Ovary (tissue), 9 donors: ENCODE results near the gene TRIM44. TPM values are rescaled to one million over a fixed set of nuclear protein-coding genes. Genes with fewer than 3 reads are reported as not detected.

Experiments
- DNase-seq, 5 donors: peaks; one replicate each; pipeline ENCODE4 v3.0.0-alpha.2; 2019 to 2020
- H3K27ac ChIP-seq, 2 donors: fragments of 200-600 bp; one replicate each; pipeline versions ENCODE4 v1.5.1 to v1.8.0; 2019 to 2022
- H3K27me3 ChIP-seq: fragments of 200-600 bp; one replicate; pipeline ENCODE4 v1.8.0; 2022
- H3K36me3 ChIP-seq: fragments of 200-600 bp; sonication (generic); one replicate; pipeline ENCODE4 v1.5.1; 2019
- H3K4me1 ChIP-seq: one replicate; pipeline ENCODE4 v1.8.1; 2013; ENCODE audit warnings: mild to moderate bottlenecking, moderate library complexity; ENCODE audit not compliant: insufficient read depth
- H3K4me3 ChIP-seq: fragments of 200-600 bp; sonication (generic); one replicate; pipeline ENCODE4 v1.5.1; 2017
- H3K9me3 ChIP-seq, 2 donors: fragments of 200-600 bp in 1 of 2; sonication (generic) in 1 of 2; one replicate each; pipeline versions ENCODE4 v1.5.1 to v1.8.1; 2013 to 2019; ENCODE audit warnings: mild to moderate bottlenecking in 1 of 2, moderate library complexity in 1 of 2
- CTCF ChIP-seq, 3 donors: fragments of 450-650 bp in 2 of 3; fragments of 200-600 bp in 1 of 3; IDR thresholded peaks; one replicate each; pipeline versions ENCODE4 v1.5.1 to v1.8.0; 2016 to 2022; ENCODE audit warnings: antibody characterized with exemption in 3 of 3, mild to moderate bottlenecking in 1 of 3
- EP300 ChIP-seq: sonication (generic); formaldehyde crosslinking; IDR thresholded peaks from one replicate; pipeline ENCODE4 v1.6.1; 2017; ENCODE audit warnings: antibody characterized with exemption
- POLR2A ChIP-seq: fragments of 450-650 bp; IDR thresholded peaks from one replicate; pipeline ENCODE4 v1.6.1; 2017; ENCODE audit warnings: antibody characterized with exemption, mild to moderate bottlenecking, moderate library complexity
- WGBS, 3 donors: extraction: QIAGEN DNeasy Blood & Tissue Kit in 1 of 3; methylation state at CpG; one replicate each; pipeline versions ENCODE4 v1.1.5 to v1.1.7; 2013 to 2017; 5-methylcytosine and 5-hydroxymethylcytosine counted together
- intact Hi-C, 4 donors: fragments of 100-400 bp; cut with DNase I; formaldehyde crosslinking; loops; one replicate each; pipeline versions ENCODE4 v1.11.0 to v1.15.1; 2022 to 2023
- polyA plus RNA-seq, 2 donors: library from polyadenylated mRNA; stranded (reverse); fragments of 200-250 nt in 1 of 2; fragments of 350-450 nt in 1 of 2; fragmentation: Illumina TruSeq in 1 of 2; extraction: RNeasy Lipid Tissue Mini Kit (QIAGEN cat#74804) in 1 of 2; gene quantifications; one replicate each; pipeline ENCODE4 v1.2.3, GENCODE V29; 2013 to 2014
- total RNA-seq, 7 donors: library from RNA; depleted of rRNA in 2 of 7; stranded (reverse); fragments of >200 nt in 2 of 7; fragmentation: NEBNext Ultra II Directional in 3 of 7; extraction: Animal tissue kit (Norgen Biotek cat#: 25700) in 3 of 7; gene quantifications; one replicate each; pipeline versions ENCODE4 v1.1.0 to v1.2.4, GENCODE V29; 2016 to 2023
- donor health status: DM: no; HTN: no; CAD: no; lungs with moderate emphysema.
- donor health status: DM: no; HTN: no; CAD: no.
- donor health status: Bipolar disorder and iron deficiency.
- donor health status: DM: yes; HTN: yes; CAD: no.
- donor health status: DM: no; HTN: no; CAD: no.
- donor health status: DM: yes; HTN: yes; CAD: no.

Gene TRIM44
- total and polyA plus RNA-seq, 9 donors, result 9.9 to 54.6 (median 45.7) TPM

DNA sequence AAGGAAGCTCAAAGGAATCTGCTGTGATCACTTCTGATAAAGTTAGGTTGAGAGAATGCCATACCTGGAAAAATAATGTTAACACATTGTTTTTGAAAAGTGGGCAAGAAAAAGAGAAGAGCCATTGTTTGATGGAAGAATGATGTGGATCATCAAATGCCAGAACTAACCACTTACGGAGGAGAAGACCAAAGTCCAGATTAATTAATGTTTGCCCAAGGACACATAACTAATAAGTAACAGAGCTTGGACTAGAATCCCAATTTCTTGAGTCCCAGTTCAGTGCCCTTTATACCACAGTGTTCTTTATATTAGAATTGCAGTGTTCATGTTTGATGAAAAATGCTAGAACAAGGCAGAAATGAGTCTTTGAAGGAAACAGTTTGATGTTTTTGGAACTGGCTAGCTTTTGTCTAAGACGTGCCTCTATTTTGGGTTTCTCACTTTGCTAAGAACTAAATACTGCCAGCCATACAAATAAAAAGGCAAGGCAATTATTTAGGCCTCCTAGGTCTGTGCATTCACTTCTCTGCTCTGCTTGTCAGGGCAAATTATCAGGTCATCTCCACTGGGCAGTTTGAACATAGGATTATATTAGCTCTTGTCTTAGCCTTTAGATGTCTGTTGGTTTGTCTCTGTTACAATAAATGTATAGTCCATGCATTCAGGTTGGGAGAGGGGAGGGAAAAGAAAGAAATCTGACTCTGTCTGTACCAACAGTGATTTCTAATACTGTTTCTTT, 72.3 kb downstream of the TRIM44 start:
- Histone ChIP-seq H3K27ac (no peak overlapping the region), H3K9me3 (no peaks in the 10 kb centered on the region), H3K36me3 (no peaks in the 10 kb centered on the region), H3K4me1 (no peaks in the 10 kb centered on the region), H3K4me3 (no peak overlapping the region), H3K27me3 (no peaks in the 10 kb centered on the region)
- TF ChIP-seq CTCF (IDR thresholded peaks at IDR 0.05) (no peak), POLR2A (no peak), EP300 (no peak)
- 88 to 91% (median 90%) methylated on average over 2 of the region's 2 CpGs for WGBS, 3 donors
- intact Hi-C loops, result no loop called here
- no peak for DNase-seq

- no peak for DNase-seq
- TF ChIP-seq POLR2A, result no peak
- TF ChIP-seq EP300, result no peak
- intact Hi-C loops, result no loop called here
- Histone ChIP-seq H3K4me3 (no peak overlapping the region), H3K9me3 (no peaks in the 10 kb centered on the region), H3K4me1 (no peaks in the 10 kb centered on the region), H3K27me3 (no peaks in the 10 kb centered on the region), H3K27ac (no peak overlapping the region), H3K36me3 (no peaks in the 10 kb centered on the region)
- 85 to 86% (median 86%) methylated on average over 2 of the region's 2 CpGs for WGBS, 3 donors
Observed at GRCh38 chr11:35735411-35735810, 72.8 kb downstream of the TRIM44 start.

- H3K4me3 ChIP-seq, result no peak overlapping the region
- H3K36me3 ChIP-seq, result no peaks in the 10 kb centered on the region
- intact Hi-C loops, result no loop called here
- DNase-seq, result no peak
- H3K9me3 ChIP-seq, result no peaks in the 10 kb centered on the region
- no peaks in the 10 kb centered on the region for H3K4me1 ChIP-seq
- no peak overlapping the region for H3K27ac ChIP-seq
- H3K27me3 ChIP-seq, result no peaks in the 10 kb centered on the region
- TF ChIP-seq POLR2A, result no peak
Observed at GRCh38 chr11:35735903-35736302, 73.3 kb downstream of the TRIM44 start.

DNA sequence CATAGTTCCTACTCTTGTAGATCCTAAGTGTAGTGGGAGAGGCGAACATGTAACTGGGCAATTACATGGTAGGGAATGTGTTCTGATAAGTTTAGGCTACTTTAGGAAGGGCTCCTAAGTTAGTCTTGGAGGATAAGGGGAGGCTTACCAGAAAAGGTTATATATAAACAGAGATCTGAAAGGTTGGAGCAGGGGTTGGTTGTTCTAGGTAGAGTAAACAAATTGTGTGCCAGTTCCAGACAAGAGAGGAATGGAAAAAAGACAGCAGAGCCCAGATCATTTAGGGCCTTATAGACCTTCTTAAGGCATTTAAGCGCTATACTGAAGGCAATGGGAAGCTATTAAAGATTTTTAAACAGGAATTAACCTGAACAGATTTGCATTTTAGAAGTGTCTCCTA, 74.4 kb downstream of the TRIM44 start:
- intact Hi-C loops, result no loop called here
- 96 to 100% (median 97%) methylated on average over 2 of the region's 2 CpGs for WGBS, 3 donors
- no peak overlapping the region for H3K4me3 ChIP-seq

DNA sequence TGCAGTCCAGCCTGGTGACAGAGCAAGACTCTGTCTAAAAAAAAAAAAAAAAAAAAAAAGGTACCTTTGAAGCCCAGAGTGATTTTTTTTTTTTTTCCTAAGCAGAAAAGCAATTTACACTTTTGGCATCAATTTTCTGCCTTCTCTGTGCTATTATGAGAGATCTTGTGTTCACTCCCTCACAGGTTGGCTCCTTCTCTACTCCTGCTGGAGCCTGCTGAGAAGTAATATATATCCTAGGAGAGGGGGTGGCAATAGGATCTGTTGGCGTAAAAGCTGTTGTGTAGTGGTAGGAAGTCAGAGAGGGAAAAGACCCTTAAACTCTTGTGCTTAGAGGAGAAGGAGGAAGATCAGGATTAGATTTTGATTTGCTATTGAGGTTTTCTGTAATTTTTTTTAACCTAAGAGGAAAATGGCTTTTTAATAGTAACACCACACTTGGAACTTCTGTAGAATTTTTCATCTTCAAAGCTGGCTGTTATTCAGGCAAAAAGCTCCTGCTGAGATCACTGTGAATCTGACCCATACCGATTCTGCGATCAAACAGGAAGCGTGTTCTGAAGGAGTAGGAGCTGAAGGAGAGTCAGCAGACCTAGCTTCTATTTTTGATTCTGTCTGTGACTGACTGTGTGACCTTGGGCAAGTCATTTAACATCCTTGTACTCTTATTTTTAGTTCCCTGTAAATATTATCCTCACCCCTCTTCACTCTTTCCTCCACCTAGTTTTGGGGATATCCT, 77.7 kb downstream of the TRIM44 start:
- TF ChIP-seq CTCF (IDR thresholded peaks at IDR 0.05), result no peak
- no peak for TF ChIP-seq EP300
- TF ChIP-seq POLR2A, result no peak
- H3K27me3 ChIP-seq, result no peaks in the 10 kb centered on the region
- no peaks in the 10 kb centered on the region for H3K9me3 ChIP-seq
- no peaks in the 10 kb centered on the region for H3K4me1 ChIP-seq
- intact Hi-C loops, result no loop called here
- H3K27ac ChIP-seq, result no peak overlapping the region
- no peaks in the 10 kb centered on the region for H3K36me3 ChIP-seq
- DNase-seq, result no peak
- WGBS, 3 donors, result 76 to 79% (median 77%) methylated on average over 4 of the region's 4 CpGs
- H3K4me3 ChIP-seq, result no peak overlapping the region

More for the DNA sequence above, 74.4 kb downstream of the TRIM44 start:
- no peaks in the 10 kb centered on the region for H3K27me3 ChIP-seq
- H3K9me3 ChIP-seq, result no peaks in the 10 kb centered on the region
- no peak overlapping the region for H3K27ac ChIP-seq
- no peaks in the 10 kb centered on the region for H3K36me3 ChIP-seq
- no peak for TF ChIP-seq POLR2A
- no peak for TF ChIP-seq EP300
- no peak for TF ChIP-seq CTCF (IDR thresholded peaks at IDR 0.05)
- no peaks in the 10 kb centered on the region for H3K4me1 ChIP-seq
- no peak for DNase-seq
